Stimulated activated CD8-positive, alpha-beta memory T cell treated with anti-CD3 and anti-CD28 coated beads, Interleukin-2, amount 100 ng/mL, for 1 hour (primary cell): ENCODE data around the gene KCNIP4.

ENCODE experiments used
- DNase-seq, 2 donors: peaks; one replicate each; pipeline ENCODE4 v3.0.0-alpha.2; 2020; ENCODE audit warnings: low read depth in 2 of 2

KCNIP4 gene

GRCh38 chr4:21848021-21848420 is 100.6 kb downstream of the KCNIP4 start:
- no peak for DNase-seq

GRCh38 chr4:21845663-21846062 is 102.9 kb downstream of the KCNIP4 start:
- no peak for DNase-seq

GRCh38 chr4:21835712-21836111 is 112.9 kb downstream of the KCNIP4 start:
- DNase-seq: no peak

GRCh38 chr4:21830272-21830671 is 118.3 kb downstream of the KCNIP4 start:
- DNase-seq: no peak

GRCh38 chr4:21827575-21827974 is 121.0 kb downstream of the KCNIP4 start:
- no peak for DNase-seq

GRCh38 chr4:21826071-21826470 is 122.5 kb downstream of the KCNIP4 start:
- no peak for DNase-seq

- no peak for DNase-seq
Measured at GRCh38 chr4:21819086-21819485, 129.5 kb downstream of the KCNIP4 start.

- DNase-seq: no peak
Measured at GRCh38 chr4:21815651-21816377, 132.8 kb downstream of the KCNIP4 start.

GRCh38 chr4:21811565-21811964 is 137.0 kb downstream of the KCNIP4 start:
- DNase-seq: no peak

- no peak for DNase-seq
Measured at GRCh38 chr4:21806991-21807390, 141.6 kb downstream of the KCNIP4 start.

GRCh38 chr4:21802406-21802805 is 146.2 kb downstream of the KCNIP4 start:
- no peak for DNase-seq

GRCh38 chr4:21801661-21802385 is 146.7 kb downstream of the KCNIP4 start:
- DNase-seq: no peak

- no peak for DNase-seq
Measured at GRCh38 chr4:21795091-21795490, 153.5 kb downstream of the KCNIP4 start.

- no peak for DNase-seq
Measured at GRCh38 chr4:21792736-21793135, 155.8 kb downstream of the KCNIP4 start.

GRCh38 chr4:21790438-21791029 is 158.0 kb downstream of the KCNIP4 start:
- no peak for DNase-seq

GRCh38 chr4:21780148-21780547 is 168.4 kb downstream of the KCNIP4 start:
- DNase-seq: no peak

- DNase-seq: no peak
Measured at GRCh38 chr4:21778702-21779101, 169.9 kb downstream of the KCNIP4 start.

- no peak for DNase-seq
Measured at GRCh38 chr4:21775703-21776102, 172.9 kb downstream of the KCNIP4 start.

GRCh38 chr4:21769404-21770147 is 179.0 kb downstream of the KCNIP4 start:
- DNase-seq: no peak

GRCh38 chr4:21768349-21769310 is 179.9 kb downstream of the KCNIP4 start:
- no peak for DNase-seq

- DNase-seq: no peak
Measured at GRCh38 chr4:21765810-21766407, 182.7 kb downstream of the KCNIP4 start.
